Ishikawa (cell line): ENCODE measurements around the gene DIP2A.

Experiments
- CEBPB ChIP-seq: IDR thresholded peaks from 2 replicates; pipeline ENCODE4 v1.6.1; 2012
- CREB1 ChIP-seq: IDR thresholded peaks from 2 replicates; pipeline ENCODE4 v1.6.1; 2012; ENCODE audit warnings: low read depth
- EGR1 ChIP-seq: IDR thresholded peaks from 2 replicates; pipeline ENCODE4 v1.6.1; 2012
- EP300 ChIP-seq: IDR thresholded peaks from 2 replicates; pipeline ENCODE4 v1.6.1; 2012; ENCODE audit warnings: borderline replicate concordance
- FOXM1 ChIP-seq: IDR thresholded peaks from 2 replicates; pipeline ENCODE4 v1.6.1; 2012; ENCODE audit warnings: low read depth, borderline replicate concordance
- RAD21 ChIP-seq: IDR thresholded peaks from 2 replicates; pipeline ENCODE4 v1.6.1; 2012; ENCODE audit warnings: low read depth
- TCF12 ChIP-seq: IDR thresholded peaks from 2 replicates; pipeline ENCODE4 v1.6.1; 2012; ENCODE audit warnings: low read depth
- YY1 ChIP-seq: IDR thresholded peaks from 2 replicates; pipeline ENCODE4 v1.6.1; 2012; ENCODE audit warnings: low read depth
- TF ChIP-seq, protein P1 (sequence below): IDR thresholded peaks from 2 replicates; pipeline ENCODE4 v1.6.1; 2012

DNA sequence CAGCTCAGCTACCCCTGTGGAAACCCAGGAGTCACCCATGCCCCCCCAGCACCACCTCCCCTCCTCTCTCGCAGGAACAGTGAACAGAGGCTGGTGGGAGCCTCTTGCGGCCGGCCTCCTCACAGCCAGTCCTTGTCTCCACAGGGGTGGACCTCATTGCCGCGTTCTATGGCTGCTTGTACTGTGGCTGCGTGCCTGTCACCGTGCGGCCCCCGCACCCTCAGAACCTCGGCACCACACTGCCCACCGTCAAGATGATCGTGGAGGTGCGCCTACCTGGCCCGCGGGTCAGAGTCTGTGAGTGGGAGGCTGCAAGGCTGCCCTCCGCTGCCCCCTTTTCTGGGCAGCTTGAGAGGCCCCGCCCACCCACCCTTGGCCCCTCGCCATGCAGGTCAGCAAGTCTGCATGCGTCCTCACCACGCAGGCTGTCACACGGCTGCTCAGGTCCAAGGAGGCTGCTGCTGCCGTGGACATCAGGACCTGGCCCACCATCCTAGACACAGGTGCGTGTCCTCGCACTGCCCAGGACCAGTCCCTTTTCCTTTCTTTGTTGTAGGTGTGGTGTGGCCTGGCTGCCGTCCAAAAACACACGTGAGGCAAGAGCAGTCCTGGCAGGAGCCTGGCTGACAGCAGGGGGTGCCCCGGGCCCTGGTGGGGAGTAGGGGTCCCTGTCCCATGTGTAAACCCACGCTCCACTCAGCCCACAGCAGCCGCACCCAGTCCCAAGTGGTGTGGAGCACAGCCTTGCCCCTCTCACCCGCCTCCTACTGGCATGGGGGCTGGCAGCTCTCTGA is 95.9 kb downstream of the DIP2A start:
- TF ChIP-seq EGR1 (no peak), EP300 (no peak), FOXM1 (no peak), CEBPB (no peak), CREB1 (no peak), TCF12 (no peak), YY1 (no peak), RAD21 (no peak)
- TF ChIP-seq, protein P1, sequence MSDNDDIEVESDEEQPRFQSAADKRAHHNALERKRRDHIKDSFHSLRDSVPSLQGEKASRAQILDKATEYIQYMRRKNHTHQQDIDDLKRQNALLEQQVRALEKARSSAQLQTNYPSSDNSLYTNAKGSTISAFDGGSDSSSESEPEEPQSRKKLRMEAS = no peak
